Adrenal gland (tissue), 5 donors: ENCODE measurements around the gene FBXW12.

Experiments
- CTCF ChIP-seq, 6 experiments: fragments of 450-650 bp in 4 of 6; fragments of 200-600 bp in 2 of 6; sonication (generic) in 1 of 6; IDR thresholded peaks; 1 replicate in 5 of 6; 2 replicates in 1 of 6; pipeline versions ENCODE4 v1.5.1 to v1.8.0; 2016 to 2021; ENCODE audit warnings: antibody characterized with exemption in 6 of 6, mild to moderate bottlenecking in 2 of 6, moderate library complexity in 1 of 6
- POLR2A ChIP-seq, 2 donors: fragments of 450-650 bp; IDR thresholded peaks; one replicate each; pipeline ENCODE4 v1.6.1; 2017; ENCODE audit warnings: antibody characterized with exemption in 2 of 2, mild to moderate bottlenecking in 2 of 2, moderate library complexity in 1 of 2
- donor health status: DM: no; HTN: no; CAD: no.

GRCh38 chr3:48416091-48416505, 44.1 kb downstream of the FBXW12 start:
- TF ChIP-seq CTCF (IDR thresholded peaks at IDR 0.05) (no peak), POLR2A (IDR thresholded peaks at IDR 0.05) (no peak)
